Ascending aorta (tissue), 2 donors: Measurements from ENCODE around the gene PARD3B. TPM values are rescaled to one million over a fixed set of nuclear protein-coding genes. Genes with fewer than 3 reads are reported as not detected.

Experiments used
- DNase-seq, 2 donors: peaks; one replicate each; pipeline ENCODE4 v3.0.0-alpha.2; 2019; ENCODE audit warnings: low spot score in 2 of 2
- H3K27ac ChIP-seq, 2 donors: fragments of 200-600 bp; sonication (generic); one replicate each; pipeline ENCODE4 v1.5.1; 2016 to 2017; ENCODE audit warnings: mild to moderate bottlenecking in 1 of 2
- H3K27me3 ChIP-seq: fragments of 200-600 bp; sonication (generic); one replicate; pipeline ENCODE4 v1.5.1; 2017
- H3K36me3 ChIP-seq, 2 donors: fragments of 200-600 bp; sonication (generic); one replicate each; pipeline ENCODE4 v1.5.1; 2016
- H3K4me1 ChIP-seq, 2 donors: fragments of 200-600 bp; sonication (generic); one replicate each; pipeline ENCODE4 v1.5.1; 2016 to 2017; ENCODE audit warnings: mild to moderate bottlenecking in 1 of 2
- H3K4me3 ChIP-seq, 2 donors: fragments of 200-600 bp; sonication (generic); one replicate each; pipeline ENCODE4 v1.5.1; 2016 to 2017; ENCODE audit warnings: mild to moderate bottlenecking in 1 of 2
- H3K9me3 ChIP-seq, 2 donors: fragments of 200-600 bp; sonication (generic); one replicate each; pipeline ENCODE4 v1.5.1; 2016
- CTCF ChIP-seq, 3 experiments: fragments of 200-600 bp in 2 of 3; fragments of 450-650 bp in 1 of 3; sonication (generic) in 2 of 3; IDR thresholded peaks; one replicate each; pipeline ENCODE4 v1.5.1; 2016 to 2019; ENCODE audit warnings: antibody characterized with exemption in 3 of 3, mild to moderate bottlenecking in 1 of 3, moderate library complexity in 1 of 3
- intact Hi-C: fragments of 100-400 bp; cut with DNase I; formaldehyde crosslinking; loops from one replicate; pipeline ENCODE4 v1.15.1; 2023
- total RNA-seq: library from RNA; depleted of rRNA; stranded (reverse); fragments of >200 nt; gene quantifications from one replicate; pipeline ENCODE4 v1.1.0, GENCODE V29; 2016

PARD3B gene
- total RNA-seq, 1 donor from 2014 or later = 9.5 TPM

- intact Hi-C loops = no loop called here
- no peak overlapping the region for H3K27ac ChIP-seq
- no peak for TF ChIP-seq CTCF (IDR thresholded peaks at IDR 0.05)
- no peaks in the 10 kb centered on the region for H3K36me3 ChIP-seq
- H3K4me3 ChIP-seq = no peak overlapping the region
- no peak for DNase-seq
- peaks cover 10 to 14% of the 10 kb centered on the region in 2 donors for H3K9me3 ChIP-seq
- H3K27me3 ChIP-seq = no peaks in the 10 kb centered on the region
- no peaks in the 10 kb centered on the region for H3K4me1 ChIP-seq
Measured at GRCh38 chr2:204763974-204764703, 218.9 kb downstream of the PARD3B start.

- Histone ChIP-seq H3K27ac (no peak overlapping the region), H3K4me3 (no peak overlapping the region), H3K4me1 (no peaks in the 10 kb centered on the region), H3K36me3 (no peaks in the 10 kb centered on the region), H3K9me3 (peaks cover 0 to under 1% of the 10 kb centered on the region in 2 donors), H3K27me3 (no peaks in the 10 kb centered on the region)
- intact Hi-C loops = no loop called here
- TF ChIP-seq CTCF (IDR thresholded peaks at IDR 0.05) = no peak
- no peak for DNase-seq
Measured at GRCh38 chr2:204770735-204771134, 225.5 kb downstream of the PARD3B start.

- H3K4me1 ChIP-seq = no peaks in the 10 kb centered on the region
- H3K27ac ChIP-seq = no peak overlapping the region
- no peaks in the 10 kb centered on the region for H3K36me3 ChIP-seq
- no peak overlapping the region for H3K4me3 ChIP-seq
- TF ChIP-seq CTCF (IDR thresholded peaks at IDR 0.05) = no peak
- DNase-seq = no peak
- intact Hi-C loops = no loop called here
- no peaks in the 10 kb centered on the region for H3K9me3 ChIP-seq
- H3K27me3 ChIP-seq = no peaks in the 10 kb centered on the region
Measured at GRCh38 chr2:204771721-204772120, 226.4 kb downstream of the PARD3B start.

- no peaks in the 10 kb centered on the region for H3K9me3 ChIP-seq
- no peaks in the 10 kb centered on the region for H3K4me1 ChIP-seq
- no peak overlapping the region for H3K4me3 ChIP-seq
- H3K36me3 ChIP-seq = no peaks in the 10 kb centered on the region
- TF ChIP-seq CTCF (IDR thresholded peaks at IDR 0.05) = no peak
- no peak for DNase-seq
- intact Hi-C loops = no loop called here
- no peaks in the 10 kb centered on the region for H3K27me3 ChIP-seq
- H3K27ac ChIP-seq = no peak overlapping the region
Measured at GRCh38 chr2:204772546-204772945, 227.3 kb downstream of the PARD3B start.

- no peak for DNase-seq
- Histone ChIP-seq H3K27me3 (no peaks in the 10 kb centered on the region), H3K27ac (no peak overlapping the region), H3K4me1 (no peaks in the 10 kb centered on the region), H3K4me3 (no peak overlapping the region), H3K9me3 (no peaks in the 10 kb centered on the region), H3K36me3 (no peaks in the 10 kb centered on the region)
- TF ChIP-seq CTCF (IDR thresholded peaks at IDR 0.05) = no peak
- intact Hi-C loops = no loop called here
Measured at GRCh38 chr2:204775766-204776165, 230.5 kb downstream of the PARD3B start.
